PC-9 (cell line): ENCODE data around the gene TTC4.

Experiments used
- EZH2 ChIP-seq: fragments of 200-600 bp; sonication (generic); IDR thresholded peaks from 2 replicates; pipeline ENCODE4 v1.8.0; 2017; ENCODE audit warnings: antibody characterized with exemption, low read depth
- TF ChIP-seq, protein P1 (sequence below): fragments of 200-600 bp; sonication (generic); conservative IDR thresholded peaks from 2 replicates; pipeline ENCODE4 v1.6.1; 2017; ENCODE audit warnings: mixed run types, antibody characterized with exemption, mild to moderate bottlenecking, moderate library complexity

DNA sequence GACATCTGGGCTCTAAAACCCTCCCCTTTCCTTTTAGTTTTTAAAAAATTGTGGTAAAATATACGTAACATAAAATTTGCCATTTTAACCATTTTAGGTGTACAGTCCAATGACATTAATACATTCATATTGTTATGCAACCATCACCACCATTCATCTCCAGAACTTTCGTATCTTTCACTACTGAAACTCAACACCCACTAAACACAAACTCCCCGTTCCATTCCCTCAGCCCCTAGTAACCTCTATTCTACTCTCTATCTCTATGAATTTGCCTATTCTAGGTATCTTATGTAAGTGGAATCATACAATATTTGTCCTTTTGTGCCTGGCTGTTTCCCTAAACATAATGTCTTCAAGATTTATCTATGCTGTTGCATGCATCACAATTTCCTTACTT lies 19.4 kb upstream of the TTC4 start:
- TF ChIP-seq, protein P1, sequence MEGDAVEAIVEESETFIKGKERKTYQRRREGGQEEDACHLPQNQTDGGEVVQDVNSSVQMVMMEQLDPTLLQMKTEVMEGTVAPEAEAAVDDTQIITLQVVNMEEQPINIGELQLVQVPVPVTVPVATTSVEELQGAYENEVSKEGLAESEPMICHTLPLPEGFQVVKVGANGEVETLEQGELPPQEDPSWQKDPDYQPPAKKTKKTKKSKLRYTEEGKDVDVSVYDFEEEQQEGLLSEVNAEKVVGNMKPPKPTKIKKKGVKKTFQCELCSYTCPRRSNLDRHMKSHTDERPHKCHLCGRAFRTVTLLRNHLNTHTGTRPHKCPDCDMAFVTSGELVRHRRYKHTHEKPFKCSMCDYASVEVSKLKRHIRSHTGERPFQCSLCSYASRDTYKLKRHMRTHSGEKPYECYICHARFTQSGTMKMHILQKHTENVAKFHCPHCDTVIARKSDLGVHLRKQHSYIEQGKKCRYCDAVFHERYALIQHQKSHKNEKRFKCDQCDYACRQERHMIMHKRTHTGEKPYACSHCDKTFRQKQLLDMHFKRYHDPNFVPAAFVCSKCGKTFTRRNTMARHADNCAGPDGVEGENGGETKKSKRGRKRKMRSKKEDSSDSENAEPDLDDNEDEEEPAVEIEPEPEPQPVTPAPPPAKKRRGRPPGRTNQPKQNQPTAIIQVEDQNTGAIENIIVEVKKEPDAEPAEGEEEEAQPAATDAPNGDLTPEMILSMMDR: no peak
- TF ChIP-seq EZH2: no peak
